ENCODE measurements around the gene DENND4A. TPM values are rescaled to one million over a fixed set of nuclear protein-coding genes. Genes with fewer than 3 reads are reported as not detected.
A peak's percentile ranks its signal among the peaks of the same experiment; 100 is the strongest.
"Not testable (repeated sequence)": the region's sequence is repeated elsewhere in the genome, so short reads cannot be mapped to it uniquely, and the experiment has no call there.

DENND4A gene
- polyA plus RNA-seq, 3 donors, result 7.7 to 13.2 (median 8.5) TPM

DNA sequence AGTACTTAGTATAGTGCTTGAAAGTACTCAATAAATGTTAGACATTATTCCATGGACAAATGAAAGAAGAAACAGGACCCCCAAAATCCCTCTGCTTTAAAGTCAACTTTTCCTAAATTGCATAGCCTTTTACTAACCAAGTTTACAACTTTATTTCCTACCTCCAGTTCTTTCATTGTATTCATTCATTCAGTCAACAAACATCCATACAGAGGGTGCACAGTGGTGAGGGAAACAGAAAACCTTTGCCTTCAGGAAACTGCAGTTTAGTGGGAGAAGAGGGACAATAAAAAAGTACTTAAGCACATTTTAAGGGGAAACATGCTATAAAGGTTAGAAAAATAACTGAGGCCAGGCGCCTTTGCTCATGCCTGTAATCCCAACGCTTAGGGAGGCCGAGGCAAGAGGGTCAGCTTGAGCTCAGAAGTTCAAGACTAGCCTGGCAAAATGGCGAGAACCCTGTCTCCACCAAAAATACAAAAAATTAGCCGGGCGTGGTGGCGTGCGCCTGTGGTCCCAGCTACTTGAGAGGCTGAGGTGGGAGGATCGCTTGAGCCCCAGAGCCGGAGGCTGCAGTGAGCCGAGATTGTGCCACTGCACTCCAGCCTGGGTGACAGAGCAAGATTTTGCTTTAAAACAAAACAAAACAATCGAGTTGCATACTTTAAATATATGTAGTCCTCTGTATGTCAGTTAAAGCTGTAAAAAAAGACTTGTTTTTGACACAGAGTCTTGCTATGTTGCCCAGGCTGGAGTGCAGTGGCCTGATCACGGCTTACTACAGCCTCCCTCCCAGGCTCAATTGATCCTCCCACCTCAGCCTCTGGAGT, 1.1 kb upstream of the DENND4A start:
- WGBS, 3 donors, result 96% methylated on average over 13 of the region's 13 CpGs
- H3K27ac ChIP-seq (ENCODE audit: low read depth, low read length), result no peak overlapping the region

DNA sequence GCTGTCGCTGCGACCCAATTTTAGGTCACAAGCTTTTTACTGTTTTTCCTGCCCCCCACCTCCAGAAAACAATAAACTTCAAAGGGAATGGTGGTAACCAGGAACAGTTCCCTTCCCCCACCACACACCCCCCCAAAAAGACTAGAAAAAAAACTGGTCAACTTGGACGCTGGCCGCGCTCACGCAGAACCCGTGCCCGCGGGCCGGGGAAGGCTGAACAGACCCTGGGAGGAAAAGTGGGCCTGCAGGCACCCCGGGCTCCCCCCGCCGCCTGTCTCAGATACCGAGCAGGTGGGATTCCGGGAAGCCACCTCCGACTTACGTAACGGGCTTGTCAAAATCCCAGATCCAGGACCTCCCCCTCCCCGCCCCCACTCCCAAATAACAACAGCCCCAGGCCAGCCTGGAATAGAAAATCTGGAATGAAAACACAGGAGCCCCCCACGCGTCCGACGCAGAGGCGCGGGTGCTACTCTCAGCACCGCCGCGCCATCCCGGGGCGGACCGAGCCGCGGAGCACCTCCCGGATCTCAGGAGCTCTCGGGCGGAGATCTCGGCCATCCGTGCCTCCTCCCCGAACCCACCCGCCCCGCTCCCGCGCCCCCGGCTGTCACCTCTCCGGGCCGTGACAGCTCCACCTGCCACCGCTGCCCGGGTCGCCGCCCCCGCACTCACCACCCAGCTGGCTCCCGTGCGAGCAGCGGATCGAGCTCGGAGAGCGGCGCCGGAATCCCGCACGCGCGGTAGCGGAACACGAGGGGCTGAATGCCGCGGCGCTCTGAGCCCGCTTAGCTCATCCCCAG, 557 bp downstream of the DENND4A start:
- peak overlapping the region; percentile 86 for H3K27ac ChIP-seq (ENCODE audit: low read depth, low read length)
- 0% methylated on average over 49 to 69 of the region's 69 CpGs for WGBS, 3 donors

DNA sequence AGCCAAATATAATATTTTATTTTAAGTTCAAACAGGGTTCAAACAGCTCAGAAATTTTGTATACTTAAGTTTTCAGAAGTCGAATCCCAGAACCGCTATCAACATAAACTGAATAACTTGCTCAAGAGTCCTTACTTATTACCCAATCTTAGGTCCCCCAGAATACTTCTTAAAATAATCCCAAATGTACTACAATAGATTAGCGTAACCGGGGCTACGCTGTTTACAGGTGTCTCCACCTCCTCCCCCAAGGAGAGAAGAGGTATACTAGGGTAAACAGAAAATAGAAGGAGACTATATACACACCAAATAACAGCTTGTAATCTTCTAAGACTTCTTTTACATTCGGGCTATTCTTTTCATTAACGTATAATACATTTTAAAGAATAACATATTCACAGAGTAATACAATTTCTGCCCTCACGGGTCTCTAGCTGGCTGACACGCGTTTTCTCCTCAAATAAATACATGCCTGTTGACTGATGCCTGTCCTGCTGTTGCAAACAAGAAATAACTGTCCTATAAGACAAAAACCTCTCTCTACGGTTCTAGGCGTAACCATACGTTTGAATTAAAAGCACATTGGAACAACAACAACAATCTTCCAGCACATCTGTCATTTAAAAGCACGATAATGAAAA, 1.3 kb downstream of the DENND4A start:
- WGBS, 3 donors, result 3 to 5% (median 4%) methylated on average over 14 of the region's 14 CpGs
- no peak overlapping the region for H3K27ac ChIP-seq (ENCODE audit: low read depth, low read length)

DNA sequence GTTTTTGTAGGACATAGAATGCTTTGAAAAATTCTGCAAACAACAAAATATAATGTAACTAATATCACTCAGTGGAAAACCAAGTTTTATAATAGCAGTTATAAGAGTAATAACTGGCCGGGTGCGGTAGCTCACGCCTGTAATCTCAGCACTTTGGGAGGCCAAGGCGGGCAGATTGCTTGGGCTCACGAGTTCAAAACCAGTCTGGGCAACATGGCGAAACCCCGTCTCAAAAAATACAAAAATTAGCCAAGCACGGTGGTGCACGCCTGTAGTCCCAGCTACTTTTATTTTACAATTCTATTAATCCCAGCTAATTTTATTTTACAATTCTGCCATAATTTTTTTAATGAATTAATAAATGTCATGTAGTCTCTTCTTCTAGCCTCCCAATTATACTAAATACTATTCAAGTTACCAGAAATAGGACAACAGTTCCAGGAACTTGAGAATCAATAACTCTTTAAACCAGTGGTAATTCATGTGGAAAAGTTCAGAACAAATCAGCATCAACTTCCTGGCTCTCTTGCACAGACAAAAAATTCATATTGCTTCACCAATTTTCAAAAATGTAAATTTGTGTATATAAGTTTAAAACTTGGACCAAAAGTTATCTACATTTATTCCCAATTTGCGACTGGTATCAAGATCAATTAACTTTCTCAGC, 2.2 kb downstream of the DENND4A start:
- 67 to 89% (median 87%) methylated on average over 10 of the region's 10 CpGs for WGBS, 3 donors
- no peak overlapping the region for H3K27ac ChIP-seq (ENCODE audit: low read depth, low read length)

DNA sequence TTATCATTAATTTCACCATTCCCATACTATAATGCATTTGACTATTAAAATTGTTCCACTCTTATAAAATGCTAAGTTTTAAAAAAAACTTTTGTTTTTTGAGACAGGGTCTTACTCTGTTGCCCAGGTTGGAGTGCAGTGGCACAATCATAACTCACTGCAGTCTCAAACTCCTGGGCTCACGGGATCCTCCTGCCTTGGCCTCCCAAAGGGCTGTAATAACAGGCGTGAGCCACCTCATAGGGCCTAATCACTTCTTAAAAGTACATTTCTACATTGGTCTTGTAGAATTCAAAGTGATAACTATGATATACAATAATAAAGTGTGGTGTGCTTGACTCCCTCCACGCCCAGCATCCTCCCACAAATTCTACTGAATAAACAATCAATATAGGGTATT, 3.0 kb downstream of the DENND4A start:
- H3K27ac ChIP-seq (ENCODE audit: low read depth, low read length), result no peak overlapping the region
- WGBS, 3 donors, result 94 to 97% (median 95%) methylated on average over 3 of the region's 3 CpGs

DNA sequence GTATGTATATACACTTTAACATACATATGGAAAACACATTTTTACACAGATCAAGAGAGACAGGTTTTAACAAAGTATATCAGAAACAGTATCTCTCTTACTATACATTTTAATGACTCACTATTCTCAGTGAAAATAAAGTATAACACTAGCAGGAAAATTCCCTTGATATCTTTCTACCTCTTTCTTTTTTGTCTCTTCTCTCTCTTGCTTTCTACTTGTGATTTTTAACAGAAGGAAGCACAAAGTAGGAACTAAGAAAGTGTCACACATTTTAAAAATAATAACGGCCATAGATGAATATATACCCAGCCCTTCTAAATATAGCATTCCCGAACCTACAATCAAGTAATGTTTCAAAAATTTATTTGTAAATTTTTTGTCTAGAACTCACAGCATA, 4.8 kb downstream of the DENND4A start:
- no peak overlapping the region for H3K27ac ChIP-seq (ENCODE audit: low read depth, low read length)

DNA sequence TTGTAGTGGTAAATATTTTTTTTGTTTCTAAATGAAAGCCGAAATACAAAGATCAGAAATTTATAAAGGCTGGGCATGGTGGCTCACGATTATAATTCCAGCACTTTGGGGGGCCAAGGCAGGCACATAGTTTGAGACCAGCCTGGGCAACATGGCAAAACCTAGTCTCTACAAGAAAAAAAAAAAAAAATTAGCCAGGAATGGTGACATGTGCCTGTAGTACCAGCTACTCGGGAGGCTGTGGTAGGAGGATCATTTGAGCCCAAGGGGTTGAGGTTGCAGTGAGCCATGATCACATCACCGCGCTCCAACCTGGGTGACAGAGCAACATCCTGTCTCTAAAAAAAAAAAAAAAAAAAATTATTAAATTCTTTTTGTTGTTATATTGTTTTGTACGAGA, 6.9 kb downstream of the DENND4A start:
- WGBS, 3 donors, result 88 to 97% (median 95%) methylated on average over 6 of the region's 6 CpGs
- no peak overlapping the region for H3K27ac ChIP-seq (ENCODE audit: low read depth, low read length)

More for the DNA sequence above, 4.8 kb downstream of the DENND4A start:
- WGBS, 3 donors, result 32 to 39% (median 32%) methylated on average over 2 of the region's 2 CpGs

DNA sequence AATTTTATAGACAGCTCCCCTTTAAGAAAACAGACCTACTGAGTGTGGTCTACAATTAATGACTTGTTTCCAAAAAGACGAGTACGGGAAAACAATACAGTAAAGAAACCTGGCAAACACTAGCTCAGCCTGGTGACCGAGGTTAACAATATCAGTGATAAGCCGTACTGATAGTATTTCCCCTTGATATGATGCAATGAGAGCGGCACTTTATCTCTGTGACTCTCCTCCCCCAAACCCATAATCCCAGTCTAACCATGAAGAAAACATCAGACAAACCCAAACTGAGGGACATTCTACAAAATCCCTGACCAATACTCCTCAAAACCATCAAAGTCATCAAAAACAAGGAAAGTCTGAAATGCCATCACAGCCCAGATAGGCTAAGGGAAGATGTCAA, 8.2 kb downstream of the DENND4A start:
- 31 to 67% (median 63%) methylated on average over 5 of the region's 5 CpGs for WGBS, 3 donors
- H3K27ac ChIP-seq (ENCODE audit: low read depth, low read length), result no peak overlapping the region

DNA sequence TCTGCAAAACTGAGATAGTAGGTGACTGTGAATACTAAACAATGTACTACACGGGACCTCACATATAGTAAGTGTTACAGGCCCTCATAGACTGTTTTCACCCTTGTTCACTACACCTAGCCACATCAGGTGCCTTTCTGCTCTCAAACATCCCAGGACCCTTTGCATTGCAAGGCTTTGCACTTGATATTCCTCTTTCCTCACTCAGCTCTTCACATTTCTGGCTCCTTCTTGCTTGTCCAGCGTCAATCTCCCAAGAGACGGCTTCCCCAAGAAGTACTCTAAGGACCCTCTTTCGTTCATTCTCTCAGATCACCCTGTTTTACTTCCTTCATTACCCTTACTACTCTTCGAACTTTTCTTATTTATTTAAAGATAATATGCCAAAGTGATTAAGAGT, 10.0 kb downstream of the DENND4A start:
- WGBS, 3 donors, result 63 to 91% (median 90%) methylated on average over 5 of the region's 5 CpGs
- no peak overlapping the region for H3K27ac ChIP-seq (ENCODE audit: low read depth, low read length)

DNA sequence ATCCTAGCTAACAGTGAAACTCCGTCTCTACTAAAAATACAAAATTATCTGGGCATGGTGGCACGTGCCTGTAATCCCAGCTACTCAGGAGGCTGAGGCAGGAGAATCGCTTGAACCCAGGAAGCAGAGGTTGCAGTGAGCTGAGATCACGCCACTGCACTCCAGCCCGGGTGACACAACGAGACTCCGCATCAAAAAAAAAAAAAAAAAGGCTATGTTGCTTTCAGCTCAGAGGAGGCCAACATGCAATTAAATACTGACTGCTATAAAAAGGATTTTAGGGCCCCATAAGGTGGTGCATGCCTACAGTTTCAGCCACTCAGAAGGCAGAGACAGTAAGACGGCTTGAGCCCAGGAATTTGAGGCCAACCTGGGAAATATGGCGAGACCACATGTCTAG, 13.4 kb downstream of the DENND4A start:
- H3K27ac ChIP-seq (ENCODE audit: low read depth, low read length), result not testable (repeated sequence)
- WGBS, 3 donors, result 75 to 97% (median 79%) methylated on average over 9 of the region's 9 CpGs

DNA sequence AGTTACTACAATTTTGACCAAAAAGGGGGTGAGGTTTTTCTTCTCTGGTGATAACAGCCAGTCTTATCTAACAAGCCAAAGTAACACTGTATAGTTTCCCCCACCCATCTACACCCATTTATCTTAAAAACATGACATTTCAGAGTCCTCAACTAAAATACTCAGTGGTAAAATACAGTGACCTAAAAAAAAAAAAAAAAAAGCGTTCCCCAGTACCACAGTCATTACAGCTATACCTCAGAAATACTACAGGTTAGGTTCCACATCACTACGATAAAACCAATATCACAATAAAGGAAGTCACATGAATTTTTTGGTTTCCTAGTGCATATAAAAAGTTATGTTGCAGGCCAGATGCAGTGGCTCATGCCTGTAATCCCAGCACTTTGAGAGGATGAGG, 13.8 kb downstream of the DENND4A start:
- WGBS, 3 donors, result 55 to 80% (median 66%) methylated on average over 2 of the region's 2 CpGs
- no peak overlapping the region for H3K27ac ChIP-seq (ENCODE audit: low read depth, low read length)

DNA sequence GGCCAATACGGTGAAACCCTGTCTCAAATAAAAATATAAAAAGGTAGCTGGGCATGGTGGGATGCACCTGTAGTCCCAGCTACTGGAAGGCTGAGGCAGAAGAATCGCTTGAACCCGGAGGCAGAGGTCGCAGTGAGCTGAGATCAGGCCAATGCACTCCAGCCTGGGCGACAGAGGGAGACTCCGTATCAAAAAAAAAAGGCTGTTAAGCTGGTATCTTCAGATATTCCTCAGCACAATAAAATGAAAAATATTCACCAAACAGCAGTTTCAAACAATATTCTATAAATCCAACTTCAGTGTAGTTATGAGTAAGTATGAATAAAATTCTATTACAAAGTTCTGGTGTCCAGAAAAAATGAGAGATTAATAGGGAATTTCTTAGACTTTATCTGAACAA, 14.2 kb downstream of the DENND4A start:
- WGBS, 3 donors, result 87 to 94% (median 93%) methylated on average over 6 of the region's 6 CpGs
- no peak overlapping the region for H3K27ac ChIP-seq (ENCODE audit: low read depth, low read length)

DNA sequence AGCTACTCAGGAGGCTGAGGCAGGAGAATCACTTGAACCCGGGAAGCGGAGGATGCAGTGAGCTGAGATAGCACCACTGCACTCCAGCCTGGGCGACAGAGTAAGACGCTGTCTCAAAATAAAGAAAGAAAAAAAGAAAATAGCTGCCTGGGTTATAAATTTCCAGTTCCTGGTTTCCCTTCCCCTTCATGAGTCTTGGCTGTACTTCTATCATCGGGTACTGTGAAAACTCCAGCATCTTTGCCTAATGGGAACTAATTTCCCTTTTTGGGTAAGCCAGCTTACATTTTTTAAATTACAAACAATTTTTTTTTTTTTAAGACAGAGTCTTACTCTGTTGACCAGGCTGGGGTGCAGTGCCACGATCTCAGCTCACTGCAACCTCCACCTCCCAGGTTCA, 15.0 kb downstream of the DENND4A start:
- no peak overlapping the region for H3K27ac ChIP-seq (ENCODE audit: low read depth, low read length)
- 79 to 93% (median 80%) methylated on average over 6 of the region's 6 CpGs for WGBS, 3 donors

DNA sequence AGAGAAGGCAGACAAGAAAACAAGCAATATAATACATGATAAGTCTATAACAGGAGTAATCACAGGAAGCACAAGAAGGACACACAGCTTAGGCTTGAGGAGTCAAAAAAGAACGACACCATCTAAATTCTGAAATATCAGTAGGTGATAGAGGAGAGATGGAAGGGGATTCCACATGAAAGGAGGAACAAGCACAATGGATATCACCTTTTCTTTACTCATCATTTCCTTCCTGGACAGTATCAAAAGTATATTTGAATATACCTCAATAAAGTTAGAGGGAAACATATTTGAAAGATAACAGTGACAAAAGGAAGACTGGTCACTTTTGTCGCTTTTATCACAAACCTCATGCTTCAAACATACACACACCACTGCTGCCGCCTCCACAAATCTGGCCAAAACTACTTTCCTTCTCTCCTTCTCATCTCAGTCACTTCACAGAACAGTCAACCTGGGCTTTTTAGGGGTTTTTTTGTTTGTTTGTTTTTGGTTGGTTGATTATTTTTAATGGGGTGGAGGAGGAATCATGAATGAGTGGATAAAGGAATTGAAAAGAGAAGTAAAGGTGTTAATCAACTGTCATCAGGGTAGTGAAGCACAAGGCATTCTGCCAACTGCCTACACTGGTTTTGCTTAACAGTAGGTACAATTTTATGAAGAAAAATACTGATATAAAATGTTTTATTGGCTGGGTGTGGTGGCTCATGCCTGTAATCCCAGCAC, 18.5 kb downstream of the DENND4A start:
- 81 to 95% (median 83%) methylated on average over 3 of the region's 3 CpGs for WGBS, 3 donors
- H3K27ac ChIP-seq (ENCODE audit: low read depth, low read length), result no peak overlapping the region

DNA sequence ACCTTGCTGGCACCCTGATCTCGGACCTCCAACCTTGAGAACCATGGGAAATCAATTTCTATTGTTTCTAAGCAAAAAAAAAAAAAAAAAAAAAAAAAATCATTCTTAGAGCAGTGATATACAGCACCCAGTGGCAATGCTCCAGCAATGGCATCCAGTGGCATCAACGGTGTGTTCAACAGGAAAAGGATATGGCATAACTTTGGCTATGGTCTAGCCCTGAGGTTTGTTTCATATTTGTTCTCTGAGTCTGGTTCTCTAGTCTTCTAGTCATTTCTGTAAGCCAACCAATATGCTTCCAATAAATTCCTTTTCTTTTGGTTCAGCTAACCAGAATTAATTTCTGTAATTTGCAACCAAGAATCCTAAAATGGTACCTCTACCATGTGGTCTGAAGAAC, 19.2 kb downstream of the DENND4A start:
- H3K27ac ChIP-seq (ENCODE audit: low read depth, low read length), result no peak overlapping the region
- 65 to 72% (median 66%) methylated on average over 2 of the region's 2 CpGs for WGBS, 3 donors

DNA sequence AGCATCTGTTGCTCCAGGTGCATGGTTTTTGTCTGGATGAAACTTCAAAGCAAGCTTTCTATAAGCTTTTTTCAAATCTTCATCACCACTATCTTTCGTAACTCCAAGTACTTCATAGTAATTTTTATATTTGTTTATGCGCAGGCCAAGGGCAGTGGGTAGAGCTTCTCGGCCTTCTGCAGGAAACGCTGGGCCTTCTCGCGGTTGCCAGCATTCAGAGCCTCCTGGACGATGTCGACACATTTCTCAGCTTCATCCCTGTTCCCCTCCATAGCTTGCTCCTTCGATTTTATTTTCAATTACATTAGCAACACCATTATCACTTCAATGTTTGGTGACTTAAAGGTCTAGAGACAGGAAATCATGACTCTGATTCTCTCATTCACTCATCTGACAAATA, 20.2 kb downstream of the DENND4A start:
- no peak overlapping the region for H3K27ac ChIP-seq (ENCODE audit: low read depth, low read length)
- WGBS, 3 donors, result 62 to 72% (median 72%) methylated on average over 9 of the region's 9 CpGs

DNA sequence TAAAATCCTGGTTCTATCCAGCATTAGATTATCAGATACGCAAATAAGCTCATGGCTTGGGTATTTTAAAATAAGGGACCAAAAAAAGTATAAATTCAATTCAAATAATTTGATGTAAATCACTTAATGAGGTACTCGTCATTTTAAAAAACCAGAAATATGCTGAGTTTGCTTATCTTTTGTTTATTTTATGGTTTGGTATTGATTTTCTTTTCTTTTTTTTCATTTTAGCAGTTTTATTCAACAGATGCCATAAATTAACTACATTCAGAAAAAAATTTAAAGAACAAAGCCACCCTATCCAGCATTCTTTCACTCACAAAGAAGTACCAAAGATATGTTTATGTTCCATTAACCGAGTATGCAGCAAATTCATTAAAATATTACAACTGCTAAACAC, 22.6 kb downstream of the DENND4A start:
- 46 to 93% (median 92%) methylated on average over 3 of the region's 3 CpGs for WGBS, 3 donors
- no peak overlapping the region for H3K27ac ChIP-seq (ENCODE audit: low read depth, low read length)

DNA sequence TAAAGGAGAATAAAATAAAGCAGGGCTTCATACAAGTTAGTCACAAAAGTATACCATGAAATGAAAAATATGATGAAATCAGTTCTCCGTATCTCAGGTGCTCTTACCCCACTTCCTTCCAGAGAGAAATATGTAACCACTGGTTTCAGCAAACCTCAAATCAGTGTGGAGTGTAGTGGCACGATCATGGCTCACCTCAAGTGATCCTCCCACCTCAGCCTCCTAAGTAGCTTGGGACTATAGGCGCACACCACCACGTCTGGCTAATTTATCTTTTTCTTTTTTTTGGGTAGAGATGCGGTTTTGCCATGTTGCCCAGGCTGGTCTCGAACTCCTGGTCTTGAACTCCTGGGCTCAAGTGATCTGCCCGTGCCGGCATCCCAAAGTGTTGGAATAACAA, 24.2 kb downstream of the DENND4A start:
- no peak overlapping the region for H3K27ac ChIP-seq (ENCODE audit: low read depth, low read length)
- WGBS, 3 donors, result 86 to 94% (median 89%) methylated on average over 8 of the region's 8 CpGs
